H9 (cell line): ENCODE results near the gene ULK4. TPM values are rescaled to one million over a fixed set of nuclear protein-coding genes. Genes with fewer than 3 reads are reported as not detected.

Source experiments
- DNase-seq: peaks from one replicate; pipeline ENCODE4 v3.0.0-alpha.2; 2017
- H2AFZ ChIP-seq: one replicate; pipeline ENCODE4 v1.6.1; 2013; ENCODE audit warnings: mild to moderate bottlenecking, low read length, control low read depth, moderate library complexity
- H2AK5ac ChIP-seq: 2 replicates; pipeline ENCODE4 v1.6.1; 2013; ENCODE audit warnings: low read length, control low read depth, mixed read lengths; ENCODE audit not compliant: insufficient read length
- H2BK120ac ChIP-seq: one replicate; pipeline ENCODE4 v1.6.1; 2013; ENCODE audit warnings: low read depth, mild to moderate bottlenecking, low read length, control low read depth, inconsistent platforms; ENCODE audit not compliant: poor library complexity, severe bottlenecking
- H2BK12ac ChIP-seq: 2 replicates; pipeline ENCODE4 v1.6.1; 2013; ENCODE audit warnings: low read length, control low read depth, mixed read lengths, low read depth; ENCODE audit not compliant: insufficient read length
- H2BK15ac ChIP-seq: 2 replicates; pipeline ENCODE4 v1.6.1; 2013; ENCODE audit warnings: low read depth, low read length, control low read depth
- H2BK20ac ChIP-seq: one replicate; pipeline ENCODE4 v1.6.1; 2013; ENCODE audit warnings: low read depth, mild to moderate bottlenecking, low read length, control low read depth, inconsistent platforms; ENCODE audit not compliant: poor library complexity, severe bottlenecking
- H2BK5ac ChIP-seq: 2 replicates; pipeline ENCODE4 v1.6.1; 2013; ENCODE audit warnings: low read length, control low read depth, mixed read lengths; ENCODE audit not compliant: insufficient read length
- H3K14ac ChIP-seq: 2 replicates; pipeline ENCODE4 v1.6.1; 2013; ENCODE audit warnings: low read length, control low read depth; ENCODE audit not compliant: insufficient read depth
- H3K18ac ChIP-seq: 2 replicates; pipeline ENCODE4 v1.6.1; 2013; ENCODE audit warnings: low read depth, mild to moderate bottlenecking, mixed read lengths, low read length, control low read depth; ENCODE audit not compliant: insufficient read length
- H3K23ac ChIP-seq: 2 replicates; pipeline ENCODE4 v1.6.1; 2013; ENCODE audit warnings: low read length, control low read depth, mixed read lengths, low read depth; ENCODE audit not compliant: insufficient read length
- H3K23me2 ChIP-seq: 2 replicates; pipeline ENCODE4 v1.6.1; 2013; ENCODE audit warnings: low read depth, mild to moderate bottlenecking, mixed read lengths, low read length, control low read depth; ENCODE audit not compliant: insufficient read length, poor library complexity, severe bottlenecking
- H3K27ac ChIP-seq: 2 replicates; pipeline ENCODE4 v1.5.1; 2013; ENCODE audit warnings: low read length, control low read depth, mixed read lengths, low read depth; ENCODE audit not compliant: insufficient read length
- H3K27me3 ChIP-seq: 2 replicates; pipeline ENCODE4 v1.6.1; 2013; ENCODE audit warnings: low read length, control low read depth, inconsistent platforms; ENCODE audit not compliant: insufficient read depth
- H3K4ac ChIP-seq: 2 replicates; pipeline ENCODE4 v1.6.1; 2013; ENCODE audit warnings: low read depth, mild to moderate bottlenecking, control low read depth, inconsistent platforms, low read length, moderate library complexity
- H3K4me1 ChIP-seq: 2 replicates; pipeline ENCODE4 v1.6.1; 2013; ENCODE audit warnings: low read length, control low read depth, inconsistent platforms; ENCODE audit not compliant: insufficient read depth
- H3K4me2 ChIP-seq: 2 replicates; pipeline ENCODE4 v1.6.1; 2013; ENCODE audit warnings: low read length, control low read depth, mixed read lengths; ENCODE audit not compliant: insufficient read length, insufficient read depth
- H3K56ac ChIP-seq: 2 replicates; pipeline ENCODE4 v1.6.1; 2013; ENCODE audit warnings: low read depth, mild to moderate bottlenecking, mixed read lengths, low read length, control low read depth; ENCODE audit not compliant: insufficient read length
- H3K79me1 ChIP-seq: 2 replicates; pipeline ENCODE4 v1.6.1; 2013; ENCODE audit warnings: low read depth, mild to moderate bottlenecking, moderate library complexity, low read length, control low read depth, inconsistent platforms; ENCODE audit not compliant: insufficient read depth, poor library complexity, severe bottlenecking
- H3K79me2 ChIP-seq: 2 replicates; pipeline ENCODE4 v1.6.1; 2013; ENCODE audit warnings: low read length, control low read depth, inconsistent platforms; ENCODE audit not compliant: insufficient read depth
- H3K9ac ChIP-seq: 2 replicates; pipeline ENCODE4 v1.6.1; 2013; ENCODE audit warnings: low read length, control low read depth, mixed read lengths; ENCODE audit not compliant: insufficient read length; ENCODE audit errors: extremely low read depth
- H3K9me3 ChIP-seq: one replicate; pipeline ENCODE4 v1.6.1; 2013; ENCODE audit warnings: low read depth, low read length, inconsistent platforms; ENCODE audit not compliant: control insufficient read depth
- H3T11ph ChIP-seq: one replicate; pipeline ENCODE4 v1.6.1; 2013; ENCODE audit warnings: mild to moderate bottlenecking, low read length, control low read depth, inconsistent platforms
- H4K20me1 ChIP-seq: one replicate; pipeline ENCODE4 v1.6.1; 2013; ENCODE audit not compliant: control insufficient read depth, insufficient read length, insufficient read depth
- H4K5ac ChIP-seq: 2 replicates; pipeline ENCODE4 v1.6.1; 2013; ENCODE audit warnings: low read depth, mild to moderate bottlenecking, mixed read lengths, low read length, control low read depth; ENCODE audit not compliant: insufficient read length
- H4K8ac ChIP-seq: replicated peaks from 2 replicates; pipeline ENCODE4 v1.6.1; 2013; ENCODE audit warnings: low read length, control low read depth, mixed read lengths, low read depth; ENCODE audit not compliant: insufficient read length
- H4K91ac ChIP-seq: 2 replicates; pipeline ENCODE4 v1.6.1; 2013; ENCODE audit warnings: low read depth, mild to moderate bottlenecking, moderate library complexity, mixed read lengths, low read length, control low read depth; ENCODE audit not compliant: insufficient read length
- H3K27ac Mint-ChIP-seq, 3 experiments: 2 replicates in 2 of 3; 3 replicates in 1 of 3; pipeline ENCODE4 v1.8.0; 2020 to 2021; ENCODE audit warnings: mixed read lengths in 3 of 3, mild to moderate bottlenecking in 1 of 3, moderate library complexity in 1 of 3
- H3K27me3 Mint-ChIP-seq: 2 replicates; pipeline ENCODE4 v1.8.0; 2021; ENCODE audit warnings: low read depth, mild to moderate bottlenecking, moderate library complexity, mixed read lengths
- H3K36me3 Mint-ChIP-seq, 3 experiments: 2 replicates in 2 of 3; 3 replicates in 1 of 3; pipeline ENCODE4 v1.8.0; 2020 to 2021; ENCODE audit warnings: low read depth in 3 of 3, mixed read lengths in 3 of 3; ENCODE audit not compliant: insufficient read depth in 1 of 3
- H3K4me1 Mint-ChIP-seq, 2 experiments: 2 replicates each; pipeline ENCODE4 v1.8.0; 2020; ENCODE audit warnings: mixed read lengths in 2 of 2
- H3K4me3 Mint-ChIP-seq, 2 experiments: 2 replicates in 1 of 2; 3 replicates in 1 of 2; pipeline ENCODE4 v1.8.0; 2020 to 2021; ENCODE audit warnings: mild to moderate bottlenecking in 2 of 2, mixed read lengths in 2 of 2, moderate library complexity in 1 of 2
- H3K9me3 Mint-ChIP-seq, 2 experiments: 2 replicates in 1 of 2; 3 replicates in 1 of 2; pipeline ENCODE4 v1.8.0; 2020; ENCODE audit warnings: mild to moderate bottlenecking in 2 of 2, mixed read lengths in 2 of 2, moderate library complexity in 1 of 2
- WGBS: extraction: QIAGEN DNeasy Blood & Tissue Kit; methylation state at CpG from one replicate; pipeline ENCODE4 v1.1.7; 2013; ENCODE audit warnings: missing lambda C conversion rate, low lambda C conversion rate, mixed read lengths; ENCODE audit not compliant: insufficient read length; ENCODE audit errors: extremely low coverage; 5-methylcytosine and 5-hydroxymethylcytosine counted together
- total RNA-seq: library from RNA; stranded (reverse); gene quantifications from 2 replicates; pipeline ENCODE4 v1.2.1, GENCODE V29; 2021
- TF ChIP-seq, protein P1 (sequence below): fragments of 200-600 bp; sonication (generic); conservative IDR thresholded peaks from 3 replicates; pipeline ENCODE4 v1.8.0; 2021; ENCODE audit warnings: antibody characterized with exemption, mild to moderate bottlenecking

The ULK4 gene
- total RNA-seq, 1 experiment from 2014 or later = 12.9 TPM

DNA sequence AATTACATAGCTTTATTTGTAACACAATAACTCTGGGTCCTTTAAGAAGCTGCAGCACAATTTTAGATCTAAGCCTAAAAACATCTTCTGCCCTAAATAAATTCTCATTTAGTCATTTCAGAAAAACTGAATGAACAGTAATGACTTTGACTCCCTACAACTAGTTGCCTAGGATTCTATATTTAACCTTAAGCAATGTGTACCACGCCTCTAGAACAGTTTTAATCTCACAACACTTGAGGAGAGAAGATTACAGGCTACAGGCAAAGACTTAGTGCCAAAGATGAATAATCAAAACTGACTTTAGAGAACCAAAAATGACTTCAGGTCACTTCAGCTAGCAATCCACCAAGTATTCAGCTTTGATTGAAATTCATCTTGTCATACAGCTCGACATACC, 192.8 kb downstream of the ULK4 start:
- Histone ChIP-seq H3K79me2 (no peaks in the 10 kb centered on the region), H2AFZ (no peak overlapping the region), H2BK15ac (no peak overlapping the region), H2BK12ac (no peak overlapping the region), H3K18ac (no peak overlapping the region), H2BK120ac (no peak overlapping the region), H3K14ac (no peak overlapping the region), H3K27me3 (no peaks in the 10 kb centered on the region), H3K23me2 (no peaks in the 10 kb centered on the region), H3K27ac (no peak overlapping the region), H4K5ac (no peak overlapping the region), H4K20me1 (no peaks in the 10 kb centered on the region), H3K4ac (no peak overlapping the region), H3K4me1 (no peaks in the 10 kb centered on the region), H3K9ac (no peak overlapping the region), H2BK5ac (no peak overlapping the region), H3K4me2 (no peak overlapping the region), H3T11ph (no peak overlapping the region), H4K91ac (no peak overlapping the region), H3K23ac (no peak overlapping the region), H2BK20ac (no peak overlapping the region), H2AK5ac (no peak overlapping the region), H4K8ac (no peak overlapping the region), H3K79me1 (no peaks in the 10 kb centered on the region), H3K9me3 (no peaks in the 10 kb centered on the region), H3K56ac (no peak overlapping the region)
- Mint-ChIP-seq H3K9me3 (no peaks in the 10 kb centered on the region), H3K27me3 (no peaks in the 10 kb centered on the region), H3K4me1 (no peaks in the 10 kb centered on the region), H3K27ac (no peak overlapping the region), H3K4me3 (no peak overlapping the region), H3K36me3 (no peaks in the 10 kb centered on the region)
- DNase-seq = no peak
- no CpG with 5 or more reads among the region's 2 CpGs for WGBS
- TF ChIP-seq, protein P1, sequence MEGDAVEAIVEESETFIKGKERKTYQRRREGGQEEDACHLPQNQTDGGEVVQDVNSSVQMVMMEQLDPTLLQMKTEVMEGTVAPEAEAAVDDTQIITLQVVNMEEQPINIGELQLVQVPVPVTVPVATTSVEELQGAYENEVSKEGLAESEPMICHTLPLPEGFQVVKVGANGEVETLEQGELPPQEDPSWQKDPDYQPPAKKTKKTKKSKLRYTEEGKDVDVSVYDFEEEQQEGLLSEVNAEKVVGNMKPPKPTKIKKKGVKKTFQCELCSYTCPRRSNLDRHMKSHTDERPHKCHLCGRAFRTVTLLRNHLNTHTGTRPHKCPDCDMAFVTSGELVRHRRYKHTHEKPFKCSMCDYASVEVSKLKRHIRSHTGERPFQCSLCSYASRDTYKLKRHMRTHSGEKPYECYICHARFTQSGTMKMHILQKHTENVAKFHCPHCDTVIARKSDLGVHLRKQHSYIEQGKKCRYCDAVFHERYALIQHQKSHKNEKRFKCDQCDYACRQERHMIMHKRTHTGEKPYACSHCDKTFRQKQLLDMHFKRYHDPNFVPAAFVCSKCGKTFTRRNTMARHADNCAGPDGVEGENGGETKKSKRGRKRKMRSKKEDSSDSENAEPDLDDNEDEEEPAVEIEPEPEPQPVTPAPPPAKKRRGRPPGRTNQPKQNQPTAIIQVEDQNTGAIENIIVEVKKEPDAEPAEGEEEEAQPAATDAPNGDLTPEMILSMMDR = no peak
